Stimulated activated naive CD8-positive, alpha-beta T cell treated with anti-CD3 and anti-CD28 coated beads, Interleukin-15, Interleukin-2, amounts not matched to agents 100 ng/mL and 50 ng/mL, for 24 hours (primary cell): Measurements from ENCODE around the gene EYA2.
"Not testable (repeated sequence)": the region's sequence is repeated elsewhere in the genome, so short reads cannot be mapped to it uniquely, and the experiment has no call there.

ENCODE experiments used
- H3K27ac Mint-ChIP-seq: one replicate; pipeline ENCODE4 v1.8.0; 2021; ENCODE audit warnings: mild to moderate bottlenecking, mixed read lengths
- H3K27me3 Mint-ChIP-seq: one replicate; pipeline ENCODE4 v1.8.0; 2021; ENCODE audit warnings: mixed read lengths
- H3K36me3 Mint-ChIP-seq: one replicate; pipeline ENCODE4 v1.8.0; 2021; ENCODE audit warnings: low read depth, mixed read lengths
- H3K4me1 Mint-ChIP-seq: one replicate; pipeline ENCODE4 v1.8.0; 2021; ENCODE audit warnings: low read depth, mixed read lengths
- H3K4me3 Mint-ChIP-seq: one replicate; pipeline ENCODE4 v1.8.0; 2021; ENCODE audit warnings: mild to moderate bottlenecking, mixed read lengths
- H3K9me3 Mint-ChIP-seq: one replicate; pipeline ENCODE4 v1.8.0; 2021; ENCODE audit warnings: mixed read lengths

EYA2 gene

DNA sequence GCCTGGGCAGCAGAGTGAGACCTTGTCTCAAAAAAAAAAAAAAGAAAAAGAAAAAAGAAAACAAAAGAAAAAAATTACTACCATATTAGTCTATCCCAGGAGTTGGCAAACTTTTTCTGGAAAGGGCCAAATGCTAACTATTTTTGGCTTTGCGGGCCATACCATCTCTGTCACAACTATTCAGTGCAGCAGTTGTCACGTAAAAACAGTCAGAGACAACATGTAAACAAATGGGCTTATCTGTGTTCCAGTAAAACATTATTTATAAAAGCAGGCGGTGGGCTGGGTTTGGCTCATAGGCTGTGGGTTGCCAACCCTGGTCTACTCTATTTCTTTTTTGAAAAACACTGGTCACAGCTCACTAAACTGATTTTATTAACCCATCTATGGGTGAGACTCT is 53.4 kb downstream of the EYA2 start:
- H3K4me3 Mint-ChIP-seq = no peak overlapping the region
- peaks cover 20% of the 10 kb centered on the region for H3K27me3 Mint-ChIP-seq
- no peaks in the 10 kb centered on the region for H3K36me3 Mint-ChIP-seq
- H3K4me1 Mint-ChIP-seq = peaks cover 4% of the 10 kb centered on the region
- no peak overlapping the region for H3K27ac Mint-ChIP-seq
- peaks cover 4% of the 10 kb centered on the region for H3K9me3 Mint-ChIP-seq

DNA sequence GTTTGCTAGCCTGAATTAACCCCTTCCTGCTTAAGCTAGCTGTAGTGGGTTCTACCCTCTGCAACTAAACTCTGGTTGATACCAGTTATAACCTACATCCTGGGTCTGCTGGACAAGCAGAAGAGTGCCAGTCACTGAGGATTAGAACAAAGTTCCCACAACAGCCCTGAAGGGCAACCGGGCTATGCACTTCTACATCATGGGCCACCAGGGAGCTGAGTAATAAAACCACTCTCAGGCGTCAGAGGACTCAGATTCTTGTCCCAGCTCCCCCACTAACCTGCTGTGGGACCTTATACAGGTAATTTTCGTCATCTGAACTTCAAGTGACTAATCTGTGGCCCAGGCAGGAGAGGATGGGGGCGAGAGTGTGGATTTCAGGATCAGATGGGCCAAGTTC is 56.8 kb downstream of the EYA2 start:
- H3K27ac Mint-ChIP-seq = peak overlapping the region; percentile 17
- H3K9me3 Mint-ChIP-seq = peaks cover 14% of the 10 kb centered on the region
- H3K36me3 Mint-ChIP-seq = no peaks in the 10 kb centered on the region
- peaks cover 4% of the 10 kb centered on the region for H3K4me1 Mint-ChIP-seq
- H3K27me3 Mint-ChIP-seq = peaks cover 24% of the 10 kb centered on the region
- no peak overlapping the region for H3K4me3 Mint-ChIP-seq

DNA sequence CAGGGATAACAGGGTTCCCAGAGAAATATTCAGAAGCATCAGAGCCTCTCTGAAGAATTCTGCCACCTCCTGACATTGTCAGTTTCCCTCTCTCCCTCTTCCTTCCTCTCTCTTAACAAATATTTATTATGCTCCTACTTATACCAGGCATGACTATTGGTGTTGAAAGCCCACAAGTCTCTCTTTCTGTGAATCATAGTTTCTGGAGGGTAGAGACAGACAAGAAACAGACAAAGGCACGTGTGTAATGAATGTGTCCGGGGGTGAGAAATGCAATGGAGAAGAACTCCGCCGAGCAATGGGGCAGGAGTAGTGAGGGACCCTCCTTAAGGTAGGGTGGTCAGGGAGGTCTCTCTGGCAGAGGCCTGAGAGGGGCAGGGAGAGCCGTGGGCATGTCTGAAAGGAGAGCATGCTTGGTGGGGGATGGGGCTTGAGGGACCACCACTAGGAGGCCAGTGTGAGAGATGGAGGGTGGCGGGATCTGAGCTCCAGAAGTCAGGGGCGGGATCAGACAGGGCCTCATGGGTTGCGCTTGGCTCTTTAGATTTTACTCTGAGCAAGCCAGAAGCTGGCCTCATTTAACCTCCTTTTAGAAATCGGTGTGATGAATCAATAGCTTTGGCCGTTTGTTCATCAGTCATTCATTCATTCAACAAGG is 57.3 kb downstream of the EYA2 start:
- Mint-ChIP-seq H3K36me3 (no peaks in the 10 kb centered on the region), H3K4me3 (no peak overlapping the region), H3K9me3 (peaks cover 15% of the 10 kb centered on the region), H3K27me3 (peaks cover 21% of the 10 kb centered on the region), H3K27ac (peak overlapping the region; percentile 17), H3K4me1 (peaks cover 4% of the 10 kb centered on the region)

DNA sequence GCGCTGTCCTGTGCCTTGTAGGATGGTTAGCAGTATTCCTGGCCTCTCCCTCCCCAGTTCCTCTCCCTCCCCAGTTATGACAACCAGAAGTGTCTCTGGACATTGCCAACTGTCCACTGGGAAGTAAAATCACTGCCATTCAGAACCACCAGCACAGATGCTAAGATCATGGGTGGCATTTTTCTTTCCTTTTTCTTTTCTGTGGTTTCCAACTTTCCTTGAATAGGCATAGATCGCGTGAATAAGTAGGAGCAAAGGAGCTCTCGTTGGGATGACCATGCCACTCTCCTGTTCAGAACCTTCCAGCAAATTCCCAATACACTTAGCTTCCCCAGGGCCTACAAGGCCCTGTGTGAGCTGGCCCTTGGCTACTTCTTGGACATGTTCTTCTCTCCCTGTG is 59.0 kb downstream of the EYA2 start:
- Mint-ChIP-seq H3K9me3 (peaks cover 15% of the 10 kb centered on the region), H3K36me3 (no peaks in the 10 kb centered on the region), H3K27me3 (peaks cover 15% of the 10 kb centered on the region), H3K4me3 (no peak overlapping the region), H3K27ac (no peak overlapping the region), H3K4me1 (peaks cover 4% of the 10 kb centered on the region)

- H3K27ac Mint-ChIP-seq = no peak overlapping the region
- H3K9me3 Mint-ChIP-seq = peaks cover 15% of the 10 kb centered on the region
- no peaks in the 10 kb centered on the region for H3K36me3 Mint-ChIP-seq
- H3K4me3 Mint-ChIP-seq = no peak overlapping the region
- peaks cover 14% of the 10 kb centered on the region for H3K27me3 Mint-ChIP-seq
- H3K4me1 Mint-ChIP-seq = peaks cover 4% of the 10 kb centered on the region
Observed at GRCh38 chr20:46954490-46955038, 59.9 kb downstream of the EYA2 start.

- Mint-ChIP-seq H3K36me3 (no peaks in the 10 kb centered on the region), H3K27ac (no peak overlapping the region), H3K4me1 (peaks cover 4% of the 10 kb centered on the region), H3K27me3 (peaks cover 16% of the 10 kb centered on the region), H3K9me3 (peaks cover 15% of the 10 kb centered on the region), H3K4me3 (no peak overlapping the region)
Observed at GRCh38 chr20:46955601-46956556, 61.2 kb downstream of the EYA2 start.

DNA sequence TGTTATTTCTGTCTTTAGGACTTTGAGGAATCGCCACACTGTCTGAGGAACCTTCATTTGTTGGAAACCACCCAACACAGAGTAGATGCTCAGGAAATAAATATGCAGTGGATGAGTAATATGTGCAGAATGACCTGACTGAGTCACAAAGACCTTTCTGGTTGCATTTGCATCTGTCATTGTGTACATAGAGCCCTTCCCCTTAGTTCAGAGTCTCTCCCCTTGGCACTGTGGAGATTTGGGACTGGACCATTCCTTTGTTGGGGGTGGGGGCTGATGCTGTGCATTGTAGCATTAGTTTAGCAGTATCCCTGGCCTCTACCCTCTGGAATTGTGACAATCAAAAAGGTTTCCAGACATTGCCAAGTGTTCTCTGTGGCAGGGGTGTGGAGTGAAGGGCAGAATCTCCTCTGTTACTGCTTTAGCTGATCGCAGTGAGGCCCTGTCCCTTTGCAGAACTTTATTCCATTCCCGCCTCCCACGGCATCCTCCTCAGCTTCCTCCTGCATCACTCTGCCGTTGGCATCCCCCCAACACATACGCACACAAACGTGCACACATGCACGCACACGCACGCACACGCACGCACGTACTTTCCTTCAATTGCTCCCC is 64.5 kb downstream of the EYA2 start:
- H3K9me3 Mint-ChIP-seq = peaks cover 15% of the 10 kb centered on the region
- no peak overlapping the region for H3K4me3 Mint-ChIP-seq
- peaks cover 15% of the 10 kb centered on the region for H3K27me3 Mint-ChIP-seq
- H3K36me3 Mint-ChIP-seq = no peaks in the 10 kb centered on the region
- H3K4me1 Mint-ChIP-seq = no peaks in the 10 kb centered on the region
- H3K27ac Mint-ChIP-seq = no peak overlapping the region

DNA sequence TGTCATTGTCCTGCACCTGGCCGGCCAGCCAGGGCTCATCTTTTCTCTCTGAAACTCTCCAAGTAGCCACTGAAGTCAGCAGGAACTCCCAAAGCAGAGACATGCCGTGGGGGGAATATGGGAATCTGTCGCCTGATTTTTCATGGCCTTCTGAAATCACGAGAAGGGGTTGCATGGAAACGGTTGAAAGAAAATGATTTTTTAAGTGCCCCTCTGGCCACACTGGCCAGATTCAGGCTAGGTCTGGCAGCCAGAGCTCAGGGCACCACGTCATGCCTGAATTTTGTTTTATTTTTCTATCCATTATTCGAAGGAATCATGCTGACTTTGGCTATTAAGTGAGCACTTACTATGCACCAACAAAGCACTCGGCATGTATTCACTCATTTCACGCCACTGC is 65.2 kb downstream of the EYA2 start:
- peaks cover 15% of the 10 kb centered on the region for H3K27me3 Mint-ChIP-seq
- peaks cover 15% of the 10 kb centered on the region for H3K9me3 Mint-ChIP-seq
- H3K4me3 Mint-ChIP-seq = no peak overlapping the region
- H3K4me1 Mint-ChIP-seq = no peaks in the 10 kb centered on the region
- no peaks in the 10 kb centered on the region for H3K36me3 Mint-ChIP-seq
- no peak overlapping the region for H3K27ac Mint-ChIP-seq

DNA sequence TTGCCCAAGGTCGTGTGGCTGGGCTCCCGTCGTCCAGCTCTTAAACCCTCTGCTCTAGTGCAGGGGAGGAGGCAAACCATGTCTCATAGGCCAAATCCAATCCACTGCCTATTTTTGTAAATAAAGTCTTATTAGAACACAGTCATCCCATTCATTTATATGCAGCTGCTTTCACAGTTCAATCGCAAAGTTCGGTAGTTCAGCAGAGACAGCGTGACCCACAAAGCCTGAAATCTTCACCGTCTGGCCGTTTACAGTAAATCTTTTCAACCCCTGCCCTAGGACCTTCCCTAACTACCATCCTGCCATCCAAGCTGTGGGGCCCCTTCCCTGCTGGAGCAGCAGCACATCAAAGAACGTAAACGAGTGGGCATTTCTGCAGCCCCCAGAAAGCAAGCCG is 65.9 kb downstream of the EYA2 start:
- Mint-ChIP-seq H3K9me3 (peaks cover 14% of the 10 kb centered on the region), H3K27me3 (peaks cover 15% of the 10 kb centered on the region), H3K27ac (no peak overlapping the region), H3K36me3 (no peaks in the 10 kb centered on the region), H3K4me1 (no peaks in the 10 kb centered on the region), H3K4me3 (no peak overlapping the region)

GRCh38 chr20:46961968-46962367 is 67.3 kb downstream of the EYA2 start:
- H3K27me3 Mint-ChIP-seq = peaks cover 15% of the 10 kb centered on the region
- not testable (repeated sequence) for H3K36me3 Mint-ChIP-seq, H3K27ac Mint-ChIP-seq, H3K4me3 Mint-ChIP-seq, H3K4me1 Mint-ChIP-seq, H3K9me3 Mint-ChIP-seq

DNA sequence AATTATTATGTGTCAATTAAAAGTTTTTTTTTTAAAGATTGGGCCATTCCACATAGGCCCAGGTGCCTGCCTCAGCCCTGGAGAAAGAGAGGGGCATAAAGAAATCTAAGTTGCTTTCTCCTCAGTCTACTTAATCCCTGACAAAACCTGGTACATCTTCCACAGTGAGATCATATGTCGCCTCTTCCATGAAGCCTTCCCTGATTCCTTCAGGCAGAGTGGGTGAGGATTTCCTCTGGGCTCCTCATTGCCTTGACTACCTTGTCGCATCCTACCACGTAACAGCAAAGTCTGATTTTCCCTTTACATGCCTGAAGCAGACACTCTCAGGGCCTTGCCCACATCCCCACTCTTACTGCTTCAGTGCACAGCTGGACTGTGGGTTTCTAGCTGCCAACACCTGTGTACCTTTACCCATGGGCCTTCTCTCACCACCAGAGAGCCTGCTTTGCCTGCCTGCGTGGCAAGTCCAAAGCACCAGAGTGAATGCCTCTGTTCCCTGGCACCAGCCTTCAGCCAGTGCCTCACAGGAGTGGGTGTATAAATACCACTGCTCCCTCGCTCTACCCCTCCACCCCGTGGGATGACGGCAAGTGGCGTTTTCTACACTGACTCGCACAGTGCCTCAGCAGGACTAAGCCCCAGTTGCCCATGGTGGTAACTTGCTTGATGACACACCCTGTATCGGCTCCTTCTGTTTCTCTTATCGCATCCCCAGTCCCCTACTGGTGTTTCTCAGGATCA is 68.0 kb downstream of the EYA2 start:
- Mint-ChIP-seq H3K4me1 (no peaks in the 10 kb centered on the region), H3K27me3 (peaks cover 11% of the 10 kb centered on the region), H3K27ac (no peak overlapping the region), H3K4me3 (no peak overlapping the region), H3K36me3 (no peaks in the 10 kb centered on the region), H3K9me3 (no peaks in the 10 kb centered on the region)

GRCh38 chr20:46963196-46963529 is 68.5 kb downstream of the EYA2 start:
- no peak overlapping the region for H3K4me3 Mint-ChIP-seq
- H3K4me1 Mint-ChIP-seq = no peaks in the 10 kb centered on the region
- H3K27me3 Mint-ChIP-seq = peaks cover 11% of the 10 kb centered on the region
- H3K9me3 Mint-ChIP-seq = no peaks in the 10 kb centered on the region
- no peak overlapping the region for H3K27ac Mint-ChIP-seq
- H3K36me3 Mint-ChIP-seq = no peaks in the 10 kb centered on the region

DNA sequence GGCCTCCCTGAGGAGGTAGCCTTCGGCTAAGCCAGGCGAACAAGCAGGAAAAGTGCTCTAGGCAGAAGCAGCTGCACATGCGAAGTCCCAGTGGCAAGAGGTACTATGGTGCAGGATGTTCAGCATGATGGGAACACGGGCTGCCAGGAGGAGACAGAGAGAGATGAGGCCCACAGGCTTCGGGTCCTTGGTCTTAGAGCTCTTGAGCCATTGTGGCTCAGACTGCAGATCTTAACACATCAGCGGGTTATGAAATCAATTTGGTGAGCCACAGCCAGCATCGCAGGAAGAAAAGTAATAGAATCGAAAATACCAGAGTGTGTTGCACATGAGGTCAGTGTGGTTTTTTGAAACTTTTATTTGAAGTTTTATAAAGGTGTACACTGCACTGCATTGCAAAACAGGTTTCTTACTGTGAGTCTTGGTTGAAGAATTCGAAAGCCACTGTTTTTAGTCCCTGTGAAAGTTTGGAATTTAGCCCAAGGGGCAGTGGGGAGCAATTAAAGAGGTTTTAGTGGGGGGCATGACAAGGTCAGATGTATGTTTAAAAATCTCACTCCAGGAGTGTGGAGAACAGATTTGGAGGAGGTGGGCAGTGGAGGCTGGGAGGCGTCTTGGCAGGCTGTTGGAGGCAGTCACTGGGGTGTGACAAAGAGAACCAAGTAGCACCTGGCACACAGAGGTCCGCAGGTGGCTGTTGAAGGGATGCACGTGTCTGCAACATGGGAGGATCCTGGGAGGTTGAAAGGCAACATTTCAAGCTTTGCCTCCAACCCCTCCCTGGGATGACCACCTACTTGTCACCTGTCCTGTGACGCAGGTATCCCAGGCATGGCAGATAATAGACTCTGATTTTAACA is 69.3 kb downstream of the EYA2 start:
- Mint-ChIP-seq H3K4me1 (no peaks in the 10 kb centered on the region), H3K27ac (no peak overlapping the region), H3K9me3 (no peaks in the 10 kb centered on the region), H3K27me3 (peaks cover 11% of the 10 kb centered on the region), H3K4me3 (no peak overlapping the region), H3K36me3 (no peaks in the 10 kb centered on the region)
